Esophagus squamous epithelium (tissue), 4 donors: ENCODE results near the gene LMBR1L.

Experiments used
- POLR2A ChIP-seq, 4 donors: fragments of 450-650 bp; IDR thresholded peaks; one replicate each; pipeline ENCODE4 v1.6.1; 2017; ENCODE audit warnings: antibody characterized with exemption in 4 of 4, mild to moderate bottlenecking in 4 of 4, moderate library complexity in 3 of 4
- TF ChIP-seq, protein P1 (sequence below), 6 experiments: fragments of 450-650 bp in 4 of 6; fragments of 200-600 bp in 2 of 6; sonication (generic) in 2 of 6; IDR thresholded peaks; one replicate each; pipeline ENCODE4 v1.5.1; 2016 to 2019; ENCODE audit warnings: antibody characterized with exemption in 6 of 6, mild to moderate bottlenecking in 4 of 6, moderate library complexity in 4 of 6

DNA sequence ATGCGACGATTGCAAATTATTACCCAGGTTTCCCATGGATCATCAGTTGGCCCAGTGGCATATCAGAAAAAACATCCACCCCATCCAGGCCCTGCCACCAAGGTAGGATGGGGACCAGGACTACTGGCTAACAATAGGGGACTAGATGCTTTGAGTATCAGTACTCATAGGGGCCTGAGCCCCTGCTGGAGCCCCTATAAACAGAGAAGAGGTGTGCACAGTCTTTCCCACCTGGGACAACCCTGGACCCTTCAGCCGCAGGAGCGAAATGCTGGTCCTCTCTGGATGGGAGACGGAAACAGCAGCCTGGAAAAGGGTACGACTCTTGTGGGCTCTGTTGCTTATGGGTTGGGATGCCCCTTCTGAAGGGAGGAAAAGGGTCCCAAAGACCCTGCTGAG lies 21.7 kb downstream of the LMBR1L start:
- TF ChIP-seq, protein P1, sequence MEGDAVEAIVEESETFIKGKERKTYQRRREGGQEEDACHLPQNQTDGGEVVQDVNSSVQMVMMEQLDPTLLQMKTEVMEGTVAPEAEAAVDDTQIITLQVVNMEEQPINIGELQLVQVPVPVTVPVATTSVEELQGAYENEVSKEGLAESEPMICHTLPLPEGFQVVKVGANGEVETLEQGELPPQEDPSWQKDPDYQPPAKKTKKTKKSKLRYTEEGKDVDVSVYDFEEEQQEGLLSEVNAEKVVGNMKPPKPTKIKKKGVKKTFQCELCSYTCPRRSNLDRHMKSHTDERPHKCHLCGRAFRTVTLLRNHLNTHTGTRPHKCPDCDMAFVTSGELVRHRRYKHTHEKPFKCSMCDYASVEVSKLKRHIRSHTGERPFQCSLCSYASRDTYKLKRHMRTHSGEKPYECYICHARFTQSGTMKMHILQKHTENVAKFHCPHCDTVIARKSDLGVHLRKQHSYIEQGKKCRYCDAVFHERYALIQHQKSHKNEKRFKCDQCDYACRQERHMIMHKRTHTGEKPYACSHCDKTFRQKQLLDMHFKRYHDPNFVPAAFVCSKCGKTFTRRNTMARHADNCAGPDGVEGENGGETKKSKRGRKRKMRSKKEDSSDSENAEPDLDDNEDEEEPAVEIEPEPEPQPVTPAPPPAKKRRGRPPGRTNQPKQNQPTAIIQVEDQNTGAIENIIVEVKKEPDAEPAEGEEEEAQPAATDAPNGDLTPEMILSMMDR (IDR thresholded peaks at IDR 0.05) = no peak
- no peak for TF ChIP-seq POLR2A (IDR thresholded peaks at IDR 0.05)
